HFFc6 (cell line): Measurements from ENCODE around the gene GPR65. TPM values are rescaled to one million over a fixed set of nuclear protein-coding genes. Genes with fewer than 3 reads are reported as not detected.

Experiments used
- DNase-seq: peaks from one replicate; pipeline ENCODE4 v3.0.0-alpha.2; 2018
- H3K27ac Mint-ChIP-seq: 2 replicates; pipeline ENCODE4 v1.8.0; 2020; ENCODE audit warnings: mild to moderate bottlenecking, mixed read lengths
- H3K27me3 Mint-ChIP-seq: 2 replicates; pipeline ENCODE4 v1.8.0; 2021; ENCODE audit warnings: mild to moderate bottlenecking, moderate library complexity, mixed read lengths; ENCODE audit not compliant: insufficient read depth
- H3K36me3 Mint-ChIP-seq: 2 replicates; pipeline ENCODE4 v1.8.0; 2021; ENCODE audit warnings: low read depth, mixed read lengths
- H3K4me1 Mint-ChIP-seq: 2 replicates; pipeline ENCODE4 v1.8.0; 2020; ENCODE audit warnings: low read depth, mixed read lengths
- H3K4me3 Mint-ChIP-seq: 2 replicates; pipeline ENCODE4 v1.8.0; 2020; ENCODE audit warnings: mild to moderate bottlenecking, moderate library complexity, mixed read lengths
- H3K9me3 Mint-ChIP-seq: 2 replicates; pipeline ENCODE4 v1.8.0; 2020; ENCODE audit warnings: mild to moderate bottlenecking, mixed read lengths
- CTCF ChIP-seq: fragments of 200-600 bp; sonication (generic); IDR thresholded peaks from 2 replicates; pipeline ENCODE4 v1.5.0; 2021; ENCODE audit warnings: antibody characterized with exemption, mild to moderate bottlenecking
- total RNA-seq, 6 experiments: library from RNA; stranded (reverse); fragmentation: NEBNext Ultra II Directional; extraction: Animal tissue kit (Norgen Biotek cat#: 25700); gene quantifications; 2 replicates in 1 of 6; 3 replicates in 5 of 6; pipeline ENCODE4 v1.2.3, GENCODE V29; 2021

The GPR65 gene
- total RNA-seq, 6 experiments from 2014 or later = 0.07 to 0.34 (median 0.20) TPM; not detected in 1

- Mint-ChIP-seq H3K4me3 (no peak overlapping the region), H3K27ac (no peak overlapping the region), H3K9me3 (peaks cover 24% of the 10 kb centered on the region), H3K27me3 (no peaks in the 10 kb centered on the region; the same call in 1 of the 2 replicates), H3K4me1 (no peaks in the 10 kb centered on the region), H3K36me3 (no peaks in the 10 kb centered on the region)
- no peak for TF ChIP-seq CTCF
- no peak for DNase-seq
These were observed 58.9 kb downstream of the GPR65 start for GRCh38 chr14:88063811-88064210.

Other genes with a start within 250 kb of the GPR65 start
- gene GALC, start 12.0 kb upstream of the GPR65 start, total RNA-seq = 10 to 100 TPM in 5 of 6 experiments, 1 to 10 TPM in 1; 9.3 to 11.8 (median 10.8) TPM